M059J (cell line): Measurements from ENCODE around the gene SORCS2. TPM values are rescaled to one million over a fixed set of nuclear protein-coding genes. Genes with fewer than 3 reads are reported as not detected.

Source experiments
- DNase-seq: peaks from one replicate; pipeline ENCODE4 v3.0.0-alpha.2; 2012; ENCODE audit warnings: low read depth
- total RNA-seq: library from RNA; depleted of rRNA; stranded (reverse); fragments of >200 nt; shearing (Covaris generic); gene quantifications from 2 replicates; pipeline ENCODE4 v1.2.3, GENCODE V29; 2014

The SORCS2 gene
- total RNA-seq, 1 experiment from 2014 or later: 0.02 TPM

DNA sequence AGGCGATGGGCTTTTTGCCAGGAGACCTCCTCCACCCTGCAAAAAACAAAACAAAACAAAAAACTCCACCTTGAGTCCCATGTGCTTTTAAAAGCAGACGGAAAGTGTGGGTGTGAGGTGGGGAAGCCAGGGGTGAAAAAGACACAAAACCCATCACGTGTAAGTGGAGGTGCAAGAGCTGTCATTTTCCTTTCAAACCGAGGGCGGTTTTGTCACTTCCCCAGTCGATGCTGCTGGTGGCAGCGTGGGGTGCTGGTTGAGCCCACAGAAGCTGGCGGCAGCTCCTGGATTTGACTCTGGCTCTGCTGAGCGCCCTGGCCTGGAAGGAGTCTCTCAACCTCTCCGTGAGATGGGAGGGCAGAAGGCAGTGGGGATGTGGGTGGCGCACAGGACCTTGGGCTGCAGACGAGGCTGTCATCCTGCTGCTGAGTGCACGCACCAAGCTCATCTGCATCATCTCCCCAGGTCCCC, 132.3 kb downstream of the SORCS2 start:
- DNase-seq: no peak

DNA sequence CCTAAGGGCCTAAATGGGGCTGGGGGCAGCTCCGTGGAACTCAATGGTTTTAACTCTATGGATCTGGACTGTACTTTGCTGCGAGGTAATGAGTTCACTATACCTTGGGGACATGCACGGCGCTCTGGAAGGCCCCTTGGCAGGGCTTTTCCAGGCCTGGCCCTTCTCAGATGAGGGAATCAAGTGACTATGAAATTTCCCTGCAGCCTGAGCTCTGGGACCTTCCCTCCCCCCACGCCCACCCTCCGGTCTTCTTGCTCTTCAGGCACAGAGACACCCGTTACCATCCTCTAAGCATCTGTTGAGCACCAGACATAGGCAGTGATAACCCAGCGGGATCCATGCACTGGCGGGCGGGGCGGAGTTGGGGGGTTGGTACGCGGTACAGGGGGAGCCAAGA, 133.2 kb downstream of the SORCS2 start:
- DNase-seq: no peak

GRCh38 chr4:7326306-7326692, 134.0 kb downstream of the SORCS2 start:
- no peak for DNase-seq

DNA sequence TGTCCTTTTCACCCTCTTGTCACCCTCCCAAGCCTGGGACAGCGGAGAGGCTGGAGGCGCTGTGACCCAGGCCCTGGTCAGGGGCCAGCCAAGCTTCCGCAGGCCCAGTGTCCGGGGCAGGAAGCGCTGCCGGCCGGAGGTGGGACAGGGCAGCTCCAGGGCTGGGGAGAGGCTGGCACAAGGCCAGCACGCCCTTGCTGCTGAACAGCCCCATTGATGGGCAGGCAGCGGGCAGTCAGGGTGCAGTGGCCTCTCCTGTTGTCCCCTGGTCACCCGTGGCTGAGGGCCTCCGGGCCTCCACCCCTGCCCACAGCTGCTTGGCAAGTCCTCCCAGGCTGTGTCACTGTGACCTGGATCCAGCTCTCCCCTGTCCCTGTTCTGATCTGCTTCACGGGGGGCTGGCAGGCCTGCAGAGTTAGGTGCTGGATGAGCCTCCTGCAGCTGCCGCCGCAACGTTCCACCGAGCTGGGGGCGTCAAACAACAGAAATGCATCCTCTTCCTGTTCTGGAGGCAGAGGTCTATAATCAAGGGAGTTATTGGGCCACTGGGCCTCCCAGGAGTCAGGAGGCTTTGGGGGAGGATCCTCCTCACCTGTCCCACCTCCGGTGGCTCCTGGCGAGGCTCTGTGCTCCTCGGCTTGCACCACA, 134.5 kb downstream of the SORCS2 start:
- no peak for DNase-seq

- DNase-seq: no peak
These were observed 135.1 kb downstream of the SORCS2 start for GRCh38 chr4:7327341-7327885.

DNA sequence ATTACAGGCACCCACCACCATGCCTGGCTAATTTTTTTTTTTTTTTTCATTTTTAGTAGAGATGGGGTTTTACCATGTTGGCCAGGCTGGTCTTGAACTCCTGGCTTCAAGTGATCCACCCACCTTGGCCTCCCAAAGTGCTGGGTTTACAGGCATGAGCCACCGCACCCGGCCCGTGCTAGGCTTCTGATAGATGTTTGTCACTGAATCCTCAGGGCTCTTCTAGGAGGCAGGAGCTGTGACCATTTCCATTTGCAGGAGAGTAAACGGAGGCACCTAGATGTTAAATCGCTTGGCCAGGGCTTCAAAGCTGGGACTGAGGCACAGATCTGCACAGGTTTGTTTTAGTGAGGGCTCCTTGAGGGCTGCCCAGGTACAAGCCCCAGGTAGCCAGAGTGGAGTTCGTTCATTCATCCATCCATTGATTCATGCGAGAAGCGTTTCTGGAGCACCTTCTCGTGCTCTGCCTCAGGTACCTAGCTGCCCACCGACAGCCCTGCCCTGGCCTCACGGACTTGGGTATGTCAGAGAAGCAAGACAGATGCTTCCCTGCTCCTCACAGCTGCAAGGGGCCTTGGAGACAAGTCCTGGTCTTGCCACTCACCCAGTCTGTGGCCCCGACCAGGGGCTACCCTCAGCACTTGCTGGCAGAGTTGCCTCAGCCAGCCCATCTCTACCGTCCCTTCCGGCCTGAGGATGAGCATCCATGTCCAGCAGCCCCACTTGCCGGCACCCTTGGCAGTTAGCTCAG, 136.0 kb downstream of the SORCS2 start:
- no peak for DNase-seq

DNA sequence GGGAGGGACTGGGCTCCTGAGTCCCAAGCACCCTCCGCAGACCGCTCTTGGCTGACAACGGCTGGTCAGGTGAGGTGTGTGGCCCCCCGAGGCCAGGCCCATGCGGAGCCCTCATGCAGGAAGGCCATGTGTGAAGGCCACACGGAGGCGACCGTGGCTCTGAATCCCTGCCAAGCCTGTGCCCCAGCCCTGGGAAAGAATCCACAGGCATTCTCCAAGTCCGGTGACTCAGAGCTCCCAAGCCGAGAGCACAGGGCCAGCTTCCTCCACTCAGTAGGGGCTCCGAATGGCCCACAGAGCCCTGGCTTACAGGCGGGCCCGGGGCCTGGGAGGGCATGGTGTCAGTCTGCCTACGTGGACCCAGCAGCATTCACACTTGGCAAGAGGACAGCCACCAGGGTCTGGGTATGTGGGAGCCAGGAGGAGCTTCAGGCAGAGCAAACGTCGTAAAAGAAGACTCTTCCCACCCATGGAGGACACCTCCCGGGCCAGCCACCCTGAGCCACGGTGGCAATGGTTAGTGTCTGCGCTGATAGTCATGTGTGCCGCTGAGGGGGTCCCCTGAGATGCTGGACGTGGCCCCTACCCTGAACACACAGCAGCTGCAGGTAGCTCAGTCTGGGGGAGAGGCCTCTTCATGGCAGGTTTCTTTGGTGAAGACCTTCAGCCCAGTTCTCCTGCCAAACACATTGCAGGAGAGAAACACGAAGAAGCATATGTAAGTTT, 136.7 kb downstream of the SORCS2 start:
- DNase-seq: peak; percentile 81

GRCh38 chr4:7330031-7330596, 137.8 kb downstream of the SORCS2 start:
- DNase-seq: no peak

GRCh38 chr4:7330811-7331681, 138.7 kb downstream of the SORCS2 start:
- DNase-seq: no peak

DNA sequence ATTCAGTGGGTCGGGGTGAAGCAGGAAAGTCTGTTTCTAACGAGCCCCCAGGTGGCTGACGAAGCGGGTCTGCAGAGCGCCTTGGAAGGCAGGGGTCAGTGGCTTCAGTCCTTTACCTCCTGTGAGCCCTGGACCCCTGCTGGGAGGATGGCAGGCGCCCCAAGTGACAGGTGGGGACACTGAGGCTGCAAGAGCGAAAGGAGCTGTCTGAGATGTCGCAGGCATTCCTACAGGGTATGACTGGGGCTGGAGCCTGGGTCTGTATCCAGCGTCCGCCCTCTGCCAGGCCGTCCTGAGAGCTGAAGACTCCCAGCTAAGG, 139.3 kb downstream of the SORCS2 start:
- no peak for DNase-seq

GRCh38 chr4:7332216-7333023, 140.1 kb downstream of the SORCS2 start:
- peak; percentile 60 for DNase-seq

DNA sequence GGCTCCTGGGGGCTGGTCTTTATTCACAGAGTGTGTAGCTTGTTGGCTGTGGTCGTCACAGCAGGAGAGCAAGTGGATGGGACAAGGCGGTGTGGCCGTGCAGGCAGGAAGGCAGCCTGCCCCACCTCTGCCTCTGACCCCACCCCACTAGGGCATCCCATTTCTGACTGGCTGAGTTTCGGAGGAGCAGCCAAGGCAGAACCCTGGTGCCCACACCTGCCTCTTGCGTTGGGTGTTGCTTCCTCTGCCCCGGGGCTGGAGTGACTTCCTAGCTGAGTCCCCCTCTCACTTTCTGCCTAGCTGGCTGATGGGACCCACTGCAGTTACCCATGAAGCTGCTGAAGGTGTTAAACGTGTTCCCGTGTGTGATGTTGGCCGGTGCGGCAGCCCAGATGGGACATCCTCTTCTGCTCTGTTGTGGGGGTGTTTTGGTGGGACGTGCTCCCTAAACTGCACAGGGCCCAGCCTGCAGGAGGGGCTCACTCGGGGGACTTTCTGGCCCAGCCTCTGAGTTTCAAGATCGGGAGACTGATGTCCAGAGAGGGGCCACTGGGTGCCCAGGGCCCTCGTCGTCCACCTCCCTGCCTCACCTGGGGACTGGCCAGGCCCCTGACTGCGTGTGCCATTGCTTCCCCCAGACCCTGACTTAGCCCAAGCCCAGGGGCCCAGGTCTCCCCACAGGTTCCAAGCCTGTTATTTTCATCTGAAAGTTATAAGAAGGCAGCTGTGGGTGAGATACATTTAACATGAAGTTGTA, 140.9 kb downstream of the SORCS2 start:
- no peak for DNase-seq

GRCh38 chr4:7333801-7334421, 141.6 kb downstream of the SORCS2 start:
- no peak for DNase-seq

DNA sequence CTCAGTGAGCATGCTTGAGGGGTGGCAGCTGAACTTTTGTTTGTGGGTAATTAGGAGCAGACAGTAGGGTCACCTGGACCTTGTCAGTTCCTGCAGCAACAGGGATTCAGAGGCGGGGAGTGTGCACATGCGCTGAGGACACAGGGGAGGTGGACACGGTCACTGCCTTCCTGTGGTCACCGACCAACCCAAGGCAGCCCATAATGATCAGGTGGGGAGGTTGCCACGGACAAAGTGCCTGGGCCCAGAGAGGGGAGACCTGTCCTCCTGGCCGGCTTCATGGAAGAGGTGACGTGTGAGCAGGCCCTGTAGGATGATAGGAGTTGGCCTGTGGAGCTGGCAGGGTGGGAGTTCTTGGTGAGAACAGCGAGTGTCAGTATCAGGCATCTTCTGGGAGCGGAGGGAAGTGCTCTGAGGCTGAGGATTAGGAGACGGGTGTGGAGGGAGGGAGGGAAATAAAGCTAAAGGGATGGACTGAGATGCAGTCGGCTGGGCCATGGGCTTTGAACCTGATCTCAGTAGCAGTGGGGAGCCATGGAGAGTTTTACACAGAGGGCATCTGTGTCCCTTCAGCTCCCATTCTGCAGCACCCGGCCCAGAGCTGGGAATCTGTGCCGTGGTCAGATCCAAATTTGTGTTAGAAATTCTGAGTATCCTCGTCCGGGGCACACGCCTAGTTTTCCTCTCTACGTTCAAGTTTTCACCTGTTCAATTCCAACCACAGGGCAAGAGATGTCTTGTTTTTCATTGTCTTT, 142.4 kb downstream of the SORCS2 start:
- no peak for DNase-seq

DNA sequence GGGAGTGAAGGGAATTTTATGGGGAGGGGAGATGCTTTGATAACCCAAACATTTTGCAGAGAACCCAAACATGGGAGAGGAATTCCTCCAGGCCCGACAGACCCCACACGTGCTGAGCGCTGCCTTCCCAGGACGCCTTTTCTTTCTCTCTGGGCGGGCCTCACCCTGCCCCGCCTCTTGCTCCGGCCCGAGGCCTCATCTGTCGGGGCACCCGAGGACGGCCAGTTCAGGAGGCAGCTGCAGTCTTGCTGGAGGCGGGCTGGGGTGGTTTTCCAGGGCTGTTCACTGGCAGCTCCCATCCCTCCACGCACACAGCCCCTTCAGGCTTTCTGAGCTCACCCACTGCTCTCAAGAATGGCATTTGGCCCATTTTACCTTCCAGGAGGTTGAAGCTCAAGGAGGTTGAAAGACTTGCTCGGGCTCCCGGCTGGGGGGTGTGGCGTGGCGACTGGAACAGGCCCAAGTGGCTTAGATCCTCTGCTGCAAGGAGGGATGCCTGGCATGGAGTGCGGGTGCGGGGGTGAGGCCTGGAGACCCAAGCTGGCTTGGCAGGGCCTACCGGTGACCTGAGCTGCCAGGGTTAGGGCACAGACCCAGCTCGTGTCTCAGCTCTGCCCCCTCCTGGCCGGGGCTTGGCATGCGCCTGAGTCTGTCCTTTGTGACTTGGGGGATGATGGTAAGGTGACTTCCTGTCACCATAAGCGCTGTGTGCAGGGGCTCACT, 143.2 kb downstream of the SORCS2 start:
- DNase-seq: peak; percentile 27

DNA sequence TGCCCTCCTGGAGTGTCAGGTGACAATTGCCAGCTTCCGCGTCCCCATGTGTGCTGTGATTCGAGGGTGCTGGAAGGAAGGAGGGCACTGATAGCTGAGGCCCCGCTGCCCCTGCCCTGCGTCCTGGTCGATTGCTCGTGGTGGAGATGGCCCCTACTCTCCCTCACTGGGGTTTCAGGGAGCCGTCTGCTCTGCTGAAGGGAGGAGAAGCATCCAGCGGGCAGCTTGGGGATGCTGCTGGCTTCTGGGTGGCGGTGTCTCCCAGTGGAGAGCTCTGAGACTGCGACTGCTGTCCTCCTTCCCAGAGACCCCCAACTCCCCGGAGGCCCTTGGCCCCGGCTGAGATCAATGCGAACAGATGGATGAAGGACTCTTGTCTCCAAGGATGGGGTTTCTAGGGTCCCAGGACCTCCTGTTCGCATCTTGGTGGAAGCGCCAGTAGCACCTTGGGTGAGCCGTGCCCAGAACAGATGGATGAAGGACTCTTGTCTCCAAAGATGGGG, 143.8 kb downstream of the SORCS2 start:
- no peak for DNase-seq

- no peak for DNase-seq
These were observed 144.4 kb downstream of the SORCS2 start for GRCh38 chr4:7336732-7337131.
